Lower leg skin (tissue), 4 donors: ENCODE measurements around the gene LMO1. TPM values are rescaled to one million over a fixed set of nuclear protein-coding genes. Genes with fewer than 3 reads are reported as not detected.

Source experiments
- DNase-seq, 2 donors: peaks; one replicate each; pipeline ENCODE4 v3.0.0-alpha.2; 2019; ENCODE audit warnings: low spot score in 2 of 2
- H3K4me3 ChIP-seq: fragments of 200-600 bp; sonication (generic); 2 replicates; pipeline ENCODE4 v1.5.1; 2017; ENCODE audit warnings: mild to moderate bottlenecking, low read depth; ENCODE audit not compliant: poor library complexity, severe bottlenecking
- CTCF ChIP-seq, 3 donors: fragments of 450-650 bp; IDR thresholded peaks; one replicate each; pipeline ENCODE4 v1.5.1; 2016; ENCODE audit warnings: antibody characterized with exemption in 3 of 3, mild to moderate bottlenecking in 3 of 3, moderate library complexity in 2 of 3
- POLR2A ChIP-seq, 2 donors: fragments of 450-650 bp; IDR thresholded peaks; one replicate each; pipeline ENCODE4 v1.6.1; 2016 to 2017; ENCODE audit warnings: antibody characterized with exemption in 2 of 2, mild to moderate bottlenecking in 1 of 2, moderate library complexity in 1 of 2
- WGBS, 2 donors: methylation state at CpG; one replicate each; pipeline ENCODE4 v1.1.5; 2018; 5-methylcytosine and 5-hydroxymethylcytosine counted together
- intact Hi-C: fragments of 100-400 bp; cut with DNase I; formaldehyde crosslinking; loops from one replicate; pipeline ENCODE4 v1.15.0; 2023; ENCODE audit warnings: low total_unique reads
- total RNA-seq, 4 donors: library from RNA; depleted of rRNA; stranded (reverse); fragments of >200 nt; gene quantifications; one replicate each; pipeline ENCODE4 v1.1.0, GENCODE V29; 2016

The LMO1 gene
- total RNA-seq, 4 donors from 2014 or later = 7.0 to 19.3 (median 8.4) TPM

- TF ChIP-seq POLR2A (IDR thresholded peaks at IDR 0.05) = no peak
- no peak for TF ChIP-seq CTCF (IDR thresholded peaks at IDR 0.05)
- 86 to 92% methylated on average over 13 of the region's 13 CpGs for WGBS, 2 donors
- intact Hi-C loops = loop anchor here (5.0 to 10.0 kb wide), 2 partner anchors 88 to 341 kb away; no protein-coding TSS in a partner anchor
- no peak for DNase-seq
- no peak overlapping the region for H3K4me3 ChIP-seq
These were observed 39.5 kb downstream of the LMO1 start for GRCh38 chr11:8224161-8224591.

GRCh38 chr11:8223513-8223900 is 40.2 kb downstream of the LMO1 start:
- intact Hi-C loops = loop anchor here (5.0 to 10.0 kb wide), 2 partner anchors 89 to 341 kb away; no protein-coding TSS in a partner anchor
- 65 to 66% methylated on average over 6 of the region's 6 CpGs for WGBS, 2 donors
- TF ChIP-seq CTCF (IDR thresholded peaks at IDR 0.05) = no peak
- no peak for TF ChIP-seq POLR2A (IDR thresholded peaks at IDR 0.05)

GRCh38 chr11:8222820-8223512 is 40.7 kb downstream of the LMO1 start:
- no peak overlapping the region for H3K4me3 ChIP-seq
- 69 to 72% methylated on average over 6 of the region's 6 CpGs for WGBS, 2 donors
- TF ChIP-seq CTCF (IDR thresholded peaks at IDR 0.05) (no peak), POLR2A (IDR thresholded peaks at IDR 0.05) (no peak)
- DNase-seq = no peak
- intact Hi-C loops = loop anchor here (5.0 to 10.0 kb wide), 2 partner anchors 89 to 342 kb away; no protein-coding TSS in a partner anchor

More at GRCh38 chr11:8223513-8223900, 40.2 kb downstream of the LMO1 start:
- no peak for DNase-seq
- H3K4me3 ChIP-seq = no peak overlapping the region

GRCh38 chr11:8221917-8222495 is 41.7 kb downstream of the LMO1 start:
- no peak overlapping the region for H3K4me3 ChIP-seq
- TF ChIP-seq POLR2A (IDR thresholded peaks at IDR 0.05) (no peak), CTCF (IDR thresholded peaks at IDR 0.05) (no peak)
- intact Hi-C loops = loop anchor here (5.0 to 10.0 kb wide), 2 partner anchors 90 to 343 kb away; no protein-coding TSS in a partner anchor
- 77 to 85% methylated on average over 8 of the region's 8 CpGs for WGBS, 2 donors
- DNase-seq = no peak

- intact Hi-C loops = loop anchor here (5.0 to 10.0 kb wide), 2 partner anchors 91 to 344 kb away; no protein-coding TSS in a partner anchor
- 74 to 84% methylated on average over 5 to 8 of the region's 8 CpGs for WGBS, 2 donors
- no peak for TF ChIP-seq POLR2A (IDR thresholded peaks at IDR 0.05)
- no peak for TF ChIP-seq CTCF (IDR thresholded peaks at IDR 0.05)
- DNase-seq = no peak
- no peak overlapping the region for H3K4me3 ChIP-seq
These were observed 42.5 kb downstream of the LMO1 start for GRCh38 chr11:8221046-8221723.
